PFSK-1 (cell line): ENCODE data around the gene SLC13A5.

Source experiments
- FOXP2 ChIP-seq: optimal IDR thresholded peaks from 2 replicates; pipeline ENCODE3; 2011; ENCODE audit warnings: borderline replicate concordance, control low read depth, inconsistent platforms; ENCODE audit not compliant: insufficient read depth; ENCODE audit errors: extremely low read length, extremely low read depth
- POLR2AphosphoS5 ChIP-seq: IDR thresholded peaks from 2 replicates; pipeline ENCODE4 v1.6.1; 2012; ENCODE audit warnings: low read depth, mild to moderate bottlenecking, control low read depth, low read length, moderate library complexity
- SIN3A ChIP-seq: IDR thresholded peaks from 2 replicates; pipeline ENCODE4 v1.6.1; 2012; ENCODE audit warnings: mild to moderate bottlenecking, low read length, moderate library complexity, borderline replicate concordance; ENCODE audit not compliant: insufficient read depth
- TAF1 ChIP-seq: IDR thresholded peaks from 2 replicates; pipeline ENCODE4 v1.6.1; 2012; ENCODE audit warnings: low read length, control low read depth, borderline replicate concordance; ENCODE audit not compliant: insufficient read depth
- TF ChIP-seq, protein P1 (sequence below), 2 experiments: IDR thresholded peaks; 2 replicates each; pipeline versions ENCODE4 v1.6.1 to v1.8.0; 2011 to 2012; ENCODE audit warnings: low read depth in 2 of 2, low read length in 2 of 2, control low read depth in 1 of 2, inconsistent platforms in 1 of 2, mild to moderate bottlenecking in 1 of 2, moderate library complexity in 1 of 2; ENCODE audit not compliant: insufficient read depth in 1 of 2

SLC13A5 gene

DNA sequence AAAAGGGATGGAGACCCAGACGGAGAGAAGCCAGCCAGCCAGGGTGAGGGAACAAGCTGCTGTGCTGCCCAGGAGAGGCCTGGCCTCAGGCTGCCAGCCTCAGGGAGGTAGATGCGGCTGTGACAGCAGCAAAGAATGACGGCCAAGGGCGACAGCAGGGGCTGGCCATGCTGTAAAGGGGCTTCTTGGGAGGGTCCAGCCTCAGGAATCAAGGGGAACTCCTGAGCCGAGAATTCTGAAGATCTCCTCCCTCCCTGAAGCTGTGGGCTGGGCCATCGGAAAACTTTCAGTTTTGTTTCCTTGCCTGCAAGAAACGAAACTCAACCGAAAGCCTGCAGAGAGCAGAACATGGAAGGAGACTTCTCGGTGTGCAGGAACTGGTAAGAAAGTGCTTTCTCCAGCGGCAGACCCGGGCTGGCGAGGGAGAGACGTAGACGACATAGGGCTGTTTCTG, 42.6 kb upstream of the SLC13A5 start, which contains the start of gene XAF1:
TSS of gene XAF1 (plus strand) at position 316 of the 454 bp plus-strand sequence. CDS start at position 349, 33 bp downstream.
- TF ChIP-seq, protein P1, sequence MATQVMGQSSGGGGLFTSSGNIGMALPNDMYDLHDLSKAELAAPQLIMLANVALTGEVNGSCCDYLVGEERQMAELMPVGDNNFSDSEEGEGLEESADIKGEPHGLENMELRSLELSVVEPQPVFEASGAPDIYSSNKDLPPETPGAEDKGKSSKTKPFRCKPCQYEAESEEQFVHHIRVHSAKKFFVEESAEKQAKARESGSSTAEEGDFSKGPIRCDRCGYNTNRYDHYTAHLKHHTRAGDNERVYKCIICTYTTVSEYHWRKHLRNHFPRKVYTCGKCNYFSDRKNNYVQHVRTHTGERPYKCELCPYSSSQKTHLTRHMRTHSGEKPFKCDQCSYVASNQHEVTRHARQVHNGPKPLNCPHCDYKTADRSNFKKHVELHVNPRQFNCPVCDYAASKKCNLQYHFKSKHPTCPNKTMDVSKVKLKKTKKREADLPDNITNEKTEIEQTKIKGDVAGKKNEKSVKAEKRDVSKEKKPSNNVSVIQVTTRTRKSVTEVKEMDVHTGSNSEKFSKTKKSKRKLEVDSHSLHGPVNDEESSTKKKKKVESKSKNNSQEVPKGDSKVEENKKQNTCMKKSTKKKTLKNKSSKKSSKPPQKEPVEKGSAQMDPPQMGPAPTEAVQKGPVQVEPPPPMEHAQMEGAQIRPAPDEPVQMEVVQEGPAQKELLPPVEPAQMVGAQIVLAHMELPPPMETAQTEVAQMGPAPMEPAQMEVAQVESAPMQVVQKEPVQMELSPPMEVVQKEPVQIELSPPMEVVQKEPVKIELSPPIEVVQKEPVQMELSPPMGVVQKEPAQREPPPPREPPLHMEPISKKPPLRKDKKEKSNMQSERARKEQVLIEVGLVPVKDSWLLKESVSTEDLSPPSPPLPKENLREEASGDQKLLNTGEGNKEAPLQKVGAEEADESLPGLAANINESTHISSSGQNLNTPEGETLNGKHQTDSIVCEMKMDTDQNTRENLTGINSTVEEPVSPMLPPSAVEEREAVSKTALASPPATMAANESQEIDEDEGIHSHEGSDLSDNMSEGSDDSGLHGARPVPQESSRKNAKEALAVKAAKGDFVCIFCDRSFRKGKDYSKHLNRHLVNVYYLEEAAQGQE (IDR thresholded peaks at IDR 0.05; ENCODE audit: insufficient read depth in 1 of 2, low read depth in 2 of 2, low read length in 2 of 2): no peak
- no peak for TF ChIP-seq SIN3A
- TF ChIP-seq POLR2AphosphoS5: no peak
- TF ChIP-seq FOXP2: no peak
- TF ChIP-seq TAF1: no peak

DNA sequence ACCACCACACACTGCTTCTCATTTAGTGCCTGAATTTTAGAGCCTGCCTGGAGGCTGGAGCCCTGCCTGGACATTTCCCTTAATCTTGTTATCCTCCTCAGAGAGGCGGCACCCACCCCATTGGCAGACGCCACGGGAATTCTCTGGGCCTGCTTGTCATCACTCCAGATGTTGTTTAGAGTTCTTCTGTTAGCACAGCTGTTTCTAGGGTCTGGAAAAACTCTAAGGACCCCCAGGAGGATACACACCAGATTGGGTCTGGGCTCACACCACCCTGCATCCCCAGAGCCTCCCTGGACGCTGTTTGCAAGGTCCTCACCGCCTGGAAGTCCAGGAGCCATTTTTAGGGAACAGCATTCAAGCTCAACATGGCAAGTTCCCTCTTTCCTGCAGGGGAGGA, 42.1 kb upstream of the SLC13A5 start:
- no peak for TF ChIP-seq FOXP2
- TF ChIP-seq POLR2AphosphoS5: no peak
- no peak for TF ChIP-seq SIN3A
- no peak for TF ChIP-seq TAF1
- TF ChIP-seq, protein P1 (IDR thresholded peaks at IDR 0.05; ENCODE audit: insufficient read depth in 1 of 2, low read depth in 2 of 2, low read length in 2 of 2): no peak

DNA sequence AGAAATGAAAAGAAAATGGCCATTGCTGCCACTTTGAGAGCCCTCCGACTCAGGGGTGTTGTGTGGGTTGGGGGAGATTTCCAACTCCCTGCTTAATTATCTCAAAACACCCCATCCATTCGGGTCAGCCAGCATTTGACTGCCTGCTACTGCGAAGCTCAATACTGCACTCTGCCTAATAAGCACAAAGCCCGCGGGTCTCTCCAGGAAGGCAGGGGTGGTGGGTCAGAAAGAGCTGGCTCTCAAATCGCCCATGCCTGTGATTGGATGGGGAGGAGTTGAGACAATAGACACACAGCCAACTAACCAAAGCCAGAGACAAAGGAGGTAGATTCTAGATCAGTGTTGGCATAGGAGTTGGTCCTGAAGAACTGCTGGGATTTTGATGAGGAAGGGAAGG, 40.4 kb upstream of the SLC13A5 start:
- TF ChIP-seq FOXP2: no peak
- TF ChIP-seq SIN3A: no peak
- no peak for TF ChIP-seq POLR2AphosphoS5
- TF ChIP-seq, protein P1 (IDR thresholded peaks at IDR 0.05; ENCODE audit: insufficient read depth in 1 of 2, low read depth in 2 of 2, low read length in 2 of 2): no peak
- no peak for TF ChIP-seq TAF1

DNA sequence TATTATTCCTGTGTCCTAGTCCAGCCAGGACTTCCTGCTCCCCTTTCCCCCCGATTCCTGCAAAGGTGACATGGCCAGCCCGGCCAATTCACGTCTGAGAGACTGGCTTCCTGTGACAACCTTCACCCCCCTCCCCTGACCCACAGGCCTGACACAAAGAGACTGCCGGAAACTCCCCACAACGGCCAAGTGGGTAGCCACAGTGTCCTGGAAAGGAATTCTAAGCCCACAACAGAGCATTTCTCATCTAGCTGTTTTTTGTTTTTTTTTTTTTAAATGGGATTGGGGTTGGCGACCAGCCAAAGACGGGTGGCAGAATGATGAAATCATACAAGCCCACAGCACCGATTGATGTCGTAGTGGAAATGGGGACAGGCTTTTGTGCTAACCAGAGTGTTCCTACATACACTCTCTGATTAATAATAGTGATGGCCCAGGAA, 39.9 kb upstream of the SLC13A5 start:
- TF ChIP-seq, protein P1 (IDR thresholded peaks at IDR 0.05; ENCODE audit: insufficient read depth in 1 of 2, low read depth in 2 of 2, low read length in 2 of 2): 0 out of 4 replicates have a peak, but pooled peaks of 1 of the 2 experiments have one; percentile 15
- TF ChIP-seq TAF1 (peak; percentile 36; the same call in 1 of the 2 replicates), POLR2AphosphoS5 (no peak), SIN3A (no peak), FOXP2 (peak; percentile 66)
